ENCODE data around the gene CDK14. TPM values are rescaled to one million over a fixed set of nuclear protein-coding genes. Genes with fewer than 3 reads are reported as not detected.

CDK14 gene
- total and polyA plus RNA-seq, 2 donors (not counting 1 experiment from before 2014, with no cell fraction given), result 23.6 to 41.1 TPM

- H4K20me1 ChIP-seq (ENCODE audit: control insufficient read depth, extremely low read depth, insufficient read depth, low read length), result no peaks in the 10 kb centered on the region
- no peak overlapping the region for H2AFZ ChIP-seq (ENCODE audit: low read length)
- no peaks in the 10 kb centered on the region for H3K36me3 ChIP-seq (ENCODE audit: control insufficient read depth, insufficient read depth, low read length)
- no peaks in the 10 kb centered on the region for H3K27me3 ChIP-seq (ENCODE audit: control insufficient read depth, insufficient read depth, low read length)
- no peak overlapping the region for H3K27ac ChIP-seq (ENCODE audit: insufficient read depth, low read length)
- no peaks in the 10 kb centered on the region for H3K9me3 ChIP-seq (ENCODE audit: control insufficient read depth, insufficient read depth, low read depth, low read length)
- DNase-seq (ENCODE audit: low read depth in 2 of 2), result peak; percentile 44 to 60
- H3K79me2 ChIP-seq (ENCODE audit: control insufficient read depth, insufficient read depth, low read length), result peaks cover 3% of the 10 kb centered on the region
- no peak overlapping the region for H3K9ac ChIP-seq (ENCODE audit: insufficient read depth, low read length)
- no peak for TF ChIP-seq EZH2 (IDR thresholded peaks at IDR 0.05; ENCODE audit: low read length, missing control alignments)
- TF ChIP-seq, protein P1, sequence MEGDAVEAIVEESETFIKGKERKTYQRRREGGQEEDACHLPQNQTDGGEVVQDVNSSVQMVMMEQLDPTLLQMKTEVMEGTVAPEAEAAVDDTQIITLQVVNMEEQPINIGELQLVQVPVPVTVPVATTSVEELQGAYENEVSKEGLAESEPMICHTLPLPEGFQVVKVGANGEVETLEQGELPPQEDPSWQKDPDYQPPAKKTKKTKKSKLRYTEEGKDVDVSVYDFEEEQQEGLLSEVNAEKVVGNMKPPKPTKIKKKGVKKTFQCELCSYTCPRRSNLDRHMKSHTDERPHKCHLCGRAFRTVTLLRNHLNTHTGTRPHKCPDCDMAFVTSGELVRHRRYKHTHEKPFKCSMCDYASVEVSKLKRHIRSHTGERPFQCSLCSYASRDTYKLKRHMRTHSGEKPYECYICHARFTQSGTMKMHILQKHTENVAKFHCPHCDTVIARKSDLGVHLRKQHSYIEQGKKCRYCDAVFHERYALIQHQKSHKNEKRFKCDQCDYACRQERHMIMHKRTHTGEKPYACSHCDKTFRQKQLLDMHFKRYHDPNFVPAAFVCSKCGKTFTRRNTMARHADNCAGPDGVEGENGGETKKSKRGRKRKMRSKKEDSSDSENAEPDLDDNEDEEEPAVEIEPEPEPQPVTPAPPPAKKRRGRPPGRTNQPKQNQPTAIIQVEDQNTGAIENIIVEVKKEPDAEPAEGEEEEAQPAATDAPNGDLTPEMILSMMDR (conservative IDR thresholded peaks at IDR 0.05 in 1 of 2, IDR thresholded peaks at IDR 0.05 in 1 of 2; ENCODE audit: low read depth in 1 of 2, low read length in 2 of 2), result no peak
- no peak overlapping the region for H3K4me3 ChIP-seq (replicated peaks in 1 of 4; ENCODE audit: control extremely low read depth in 1 of 4, insufficient read depth in 1 of 4, low read depth in 3 of 4, low read length in 4 of 4)
- no peak overlapping the region for H3K4me2 ChIP-seq (ENCODE audit: extremely low read depth, insufficient read depth, low read length)
- peaks cover 9% of the 10 kb centered on the region for H3K4me1 ChIP-seq (ENCODE audit: control insufficient read depth, extremely low read depth, insufficient read depth, low read length)
These were observed 110.1 kb downstream of the CDK14 start for GRCh38 chr7:90706072-90706716.

DNA sequence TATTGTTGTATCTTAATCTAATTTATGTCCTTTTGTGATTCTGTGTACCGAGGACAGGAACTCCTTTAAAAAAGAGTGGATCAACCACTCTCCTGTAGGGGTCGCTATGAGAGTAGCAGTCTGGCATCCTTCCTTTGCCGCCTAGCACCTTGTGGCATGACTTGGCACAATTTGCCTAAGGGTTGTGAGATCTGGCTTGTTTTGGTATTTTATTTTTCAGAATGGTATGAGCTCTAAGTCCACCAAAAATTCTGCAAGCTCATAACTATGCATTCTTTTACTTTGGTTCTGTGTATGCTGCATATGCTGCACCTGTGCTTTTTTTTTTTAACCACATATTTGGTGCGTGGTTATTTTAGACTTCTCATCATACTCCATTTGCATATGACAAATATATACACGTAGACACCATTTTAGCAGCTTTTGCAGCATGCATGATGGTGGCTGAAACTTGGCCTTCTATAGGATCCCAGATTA is 112.8 kb downstream of the CDK14 start:
- no peak overlapping the region for H3K9ac ChIP-seq (ENCODE audit: insufficient read depth, low read length)
- H3K27ac ChIP-seq (ENCODE audit: insufficient read depth, low read length), result no peak overlapping the region
- no peaks in the 10 kb centered on the region for H4K20me1 ChIP-seq (ENCODE audit: control insufficient read depth, extremely low read depth, insufficient read depth, low read length)
- no peak overlapping the region for H2AFZ ChIP-seq (ENCODE audit: low read length)
- no peaks in the 10 kb centered on the region for H3K27me3 ChIP-seq (ENCODE audit: control insufficient read depth, insufficient read depth, low read length)
- H3K4me1 ChIP-seq (ENCODE audit: control insufficient read depth, extremely low read depth, insufficient read depth, low read length), result peaks cover 9% of the 10 kb centered on the region
- no peaks in the 10 kb centered on the region for H3K36me3 ChIP-seq (ENCODE audit: control insufficient read depth, insufficient read depth, low read length)
- no peak for TF ChIP-seq EZH2 (IDR thresholded peaks at IDR 0.05; ENCODE audit: low read length, missing control alignments)
- TF ChIP-seq, protein P1 (conservative IDR thresholded peaks at IDR 0.05 in 1 of 2, IDR thresholded peaks at IDR 0.05 in 1 of 2; ENCODE audit: low read depth in 1 of 2, low read length in 2 of 2), result peak; percentile 21 to 60
- DNase-seq (ENCODE audit: low read depth in 2 of 2), result peak in 1 of 2 donors; percentile 32
- H3K4me2 ChIP-seq (ENCODE audit: extremely low read depth, insufficient read depth, low read length), result peak overlapping the region; percentile 68
- H3K4me3 ChIP-seq (replicated peaks in 1 of 4; ENCODE audit: control extremely low read depth in 1 of 4, insufficient read depth in 1 of 4, low read depth in 3 of 4, low read length in 4 of 4), result no peak overlapping the region
- no peaks in the 10 kb centered on the region for H3K9me3 ChIP-seq (ENCODE audit: control insufficient read depth, insufficient read depth, low read depth, low read length)
- H3K79me2 ChIP-seq (ENCODE audit: control insufficient read depth, insufficient read depth, low read length), result peaks cover 5% of the 10 kb centered on the region

DNA sequence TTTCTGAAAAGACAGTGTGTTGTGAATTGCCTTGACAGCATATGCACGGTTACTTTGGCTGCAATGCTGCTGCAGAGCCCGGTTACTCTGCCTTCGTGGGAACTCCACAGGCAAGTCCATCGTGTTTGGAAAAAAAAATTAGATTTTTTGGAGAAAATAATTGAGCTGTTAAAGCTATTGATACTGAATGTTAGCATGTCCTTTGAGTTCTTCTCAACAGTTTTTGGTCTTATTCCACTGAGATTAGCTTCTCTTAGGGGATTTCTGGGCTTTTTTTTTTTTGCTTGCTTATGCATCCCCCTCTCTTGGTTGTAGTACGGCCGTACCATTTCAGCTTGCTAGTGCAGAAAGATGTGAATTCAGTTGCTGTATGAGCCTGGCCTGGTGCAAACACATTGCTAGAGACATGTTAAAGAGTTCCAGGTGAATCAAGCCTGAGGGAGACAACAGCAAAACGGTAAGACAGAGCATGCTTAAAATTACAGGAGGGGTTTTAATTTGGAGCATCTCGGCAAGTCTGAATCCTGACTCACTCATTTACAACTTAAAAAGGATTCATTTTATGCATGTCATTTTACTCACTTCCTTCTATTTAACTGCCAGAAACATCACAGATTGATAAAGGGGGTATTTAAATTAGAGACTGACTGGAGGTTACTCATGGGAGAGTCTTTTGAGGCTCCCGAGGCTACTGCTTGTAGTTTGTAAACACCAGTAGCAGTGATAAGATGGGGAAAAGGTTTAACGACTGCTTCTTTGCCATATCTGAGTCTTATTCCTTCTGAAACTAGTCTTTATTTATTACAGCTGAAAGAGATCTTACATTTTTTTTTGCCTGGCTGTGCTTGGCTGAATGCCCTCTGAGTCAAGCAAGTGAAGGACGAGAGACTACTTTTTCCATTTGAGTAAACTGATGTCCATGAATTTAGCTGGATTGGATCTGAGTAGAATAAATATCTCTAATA is 113.7 kb downstream of the CDK14 start:
- Histone ChIP-seq H2AFZ (ENCODE audit: low read length) (no peak overlapping the region), H3K4me3 (replicated peaks in 1 of 4; ENCODE audit: control extremely low read depth in 1 of 4, insufficient read depth in 1 of 4, low read depth in 3 of 4, low read length in 4 of 4) (peak overlapping the region in 1 of 4 experiments; percentile 3)
- peak; percentile 71 to 74 for DNase-seq (ENCODE audit: low read depth in 2 of 2)

More for the DNA sequence above, 113.7 kb downstream of the CDK14 start:
- peak overlapping the region; percentile 68 for H3K4me2 ChIP-seq (ENCODE audit: extremely low read depth, insufficient read depth, low read length)
- no peaks in the 10 kb centered on the region for H3K27me3 ChIP-seq (ENCODE audit: control insufficient read depth, insufficient read depth, low read length)
- TF ChIP-seq EZH2 (IDR thresholded peaks at IDR 0.05; ENCODE audit: low read length, missing control alignments), result no peak
- TF ChIP-seq, protein P1 (conservative IDR thresholded peaks at IDR 0.05 in 1 of 2, IDR thresholded peaks at IDR 0.05 in 1 of 2; ENCODE audit: low read depth in 1 of 2, low read length in 2 of 2), result no peak
- no peaks in the 10 kb centered on the region for H4K20me1 ChIP-seq (ENCODE audit: control insufficient read depth, extremely low read depth, insufficient read depth, low read length)
- H3K79me2 ChIP-seq (ENCODE audit: control insufficient read depth, insufficient read depth, low read length), result peaks cover 5% of the 10 kb centered on the region
- H3K36me3 ChIP-seq (ENCODE audit: control insufficient read depth, insufficient read depth, low read length), result no peaks in the 10 kb centered on the region
- peaks cover 9% of the 10 kb centered on the region for H3K4me1 ChIP-seq (ENCODE audit: control insufficient read depth, extremely low read depth, insufficient read depth, low read length)
- H3K27ac ChIP-seq (ENCODE audit: insufficient read depth, low read length), result no peak overlapping the region
- H3K9me3 ChIP-seq (ENCODE audit: control insufficient read depth, insufficient read depth, low read depth, low read length), result no peaks in the 10 kb centered on the region
- no peak overlapping the region for H3K9ac ChIP-seq (ENCODE audit: insufficient read depth, low read length)

Data from fibroblast of lung (primary cell).